BJ (cell line): ENCODE measurements around the gene FAM181A. TPM values are rescaled to one million over a fixed set of nuclear protein-coding genes. Genes with fewer than 3 reads are reported as not detected.

Experiments
- CTCF ChIA-PET: fragments of 350-600 bp; formaldehyde crosslinking; extraction: SDS; loops from one replicate; lab custom pipeline; 2021; ENCODE audit warnings: antibody characterized with exemption, inconsistent platforms; lab: Yijun Ruan, JAX
- POLR2A ChIA-PET: fragments of 300-600 bp; sonication (Branson Sonifier 250); formaldehyde crosslinking; extraction: SDS; loops from one replicate; lab custom pipeline; 2021; ENCODE audit warnings: antibody characterized with exemption; lab: Charles Lee
- DNase-seq: peaks from one replicate; pipeline ENCODE4 v3.0.0-alpha.2; 2011; ENCODE audit warnings: low read depth
- H3K27me3 ChIP-seq: 2 replicates; pipeline ENCODE4 v1.6.0; 2011; ENCODE audit warnings: low read length; ENCODE audit not compliant: control insufficient read depth, insufficient read depth
- H3K36me3 ChIP-seq: 2 replicates; pipeline ENCODE4 v1.5.1; 2011; ENCODE audit warnings: low read length; ENCODE audit not compliant: control insufficient read depth, insufficient read depth
- H3K4me3 ChIP-seq: 2 replicates; pipeline ENCODE4 v1.5.1; 2011; ENCODE audit warnings: low read depth, mild to moderate bottlenecking, control low read depth, low read length
- polyA plus RNA-seq: library from polyadenylated mRNA; depleted of rRNA; stranded (reverse); fragments of >200 nt; gene quantifications from 2 replicates; pipeline ENCODE4 v1.2.3, GENCODE V29; 2011
- TF ChIP-seq, protein P1 (sequence below): IDR thresholded peaks from 2 replicates; pipeline ENCODE4 v1.5.1; 2011; ENCODE audit warnings: low read depth, mild to moderate bottlenecking, control low read depth, inconsistent platforms, low read length, moderate library complexity; ENCODE audit not compliant: insufficient read depth

FAM181A gene
- polyA plus RNA-seq, 1 experiment, result not detected

DNA sequence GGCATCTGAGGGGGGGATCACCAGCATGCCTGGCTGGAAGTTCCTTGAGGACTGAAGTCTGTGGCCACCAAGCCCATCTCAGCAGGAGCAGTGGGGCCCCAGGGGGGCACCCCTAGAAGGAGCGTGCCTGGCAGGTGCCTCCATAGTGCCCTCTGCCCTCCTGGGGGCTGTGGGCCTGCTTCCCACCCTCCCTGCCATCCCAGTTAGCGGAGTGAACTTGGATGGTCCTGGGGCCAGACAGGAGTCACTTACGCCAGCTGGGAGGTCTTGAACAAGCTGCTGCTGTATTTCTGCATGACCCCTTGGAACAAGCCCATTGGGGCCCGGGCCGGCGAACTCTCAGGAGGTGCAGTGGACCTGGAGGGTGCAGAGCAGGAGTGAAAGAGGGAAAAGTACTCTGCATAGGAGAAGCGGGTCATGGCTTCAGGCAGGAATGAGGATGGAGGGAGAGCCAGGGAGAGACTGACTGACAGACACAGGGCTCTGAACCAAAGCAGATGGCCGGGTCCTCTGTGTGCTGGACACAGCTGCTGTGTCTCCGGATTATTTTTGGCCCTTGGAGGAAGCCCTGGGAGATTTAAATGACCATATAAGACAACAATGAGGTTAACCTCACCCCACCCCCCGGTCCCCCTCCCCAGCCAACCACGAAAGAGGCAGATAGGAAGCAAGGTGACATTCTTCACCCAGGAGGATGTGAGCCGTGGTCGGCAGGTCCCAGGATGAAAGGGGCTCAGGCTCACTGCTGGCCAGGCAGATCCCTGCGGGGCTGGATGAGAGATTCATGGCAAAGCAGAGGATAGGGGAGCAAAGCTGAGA is 29.6 kb downstream of the FAM181A start:
- H3K4me3 ChIP-seq, result no peak overlapping the region
- POLR2A ChIA-PET, result no interaction called here
- no peaks in the 10 kb centered on the region for H3K27me3 ChIP-seq
- no peaks in the 10 kb centered on the region for H3K36me3 ChIP-seq
- TF ChIP-seq, protein P1, sequence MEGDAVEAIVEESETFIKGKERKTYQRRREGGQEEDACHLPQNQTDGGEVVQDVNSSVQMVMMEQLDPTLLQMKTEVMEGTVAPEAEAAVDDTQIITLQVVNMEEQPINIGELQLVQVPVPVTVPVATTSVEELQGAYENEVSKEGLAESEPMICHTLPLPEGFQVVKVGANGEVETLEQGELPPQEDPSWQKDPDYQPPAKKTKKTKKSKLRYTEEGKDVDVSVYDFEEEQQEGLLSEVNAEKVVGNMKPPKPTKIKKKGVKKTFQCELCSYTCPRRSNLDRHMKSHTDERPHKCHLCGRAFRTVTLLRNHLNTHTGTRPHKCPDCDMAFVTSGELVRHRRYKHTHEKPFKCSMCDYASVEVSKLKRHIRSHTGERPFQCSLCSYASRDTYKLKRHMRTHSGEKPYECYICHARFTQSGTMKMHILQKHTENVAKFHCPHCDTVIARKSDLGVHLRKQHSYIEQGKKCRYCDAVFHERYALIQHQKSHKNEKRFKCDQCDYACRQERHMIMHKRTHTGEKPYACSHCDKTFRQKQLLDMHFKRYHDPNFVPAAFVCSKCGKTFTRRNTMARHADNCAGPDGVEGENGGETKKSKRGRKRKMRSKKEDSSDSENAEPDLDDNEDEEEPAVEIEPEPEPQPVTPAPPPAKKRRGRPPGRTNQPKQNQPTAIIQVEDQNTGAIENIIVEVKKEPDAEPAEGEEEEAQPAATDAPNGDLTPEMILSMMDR, result no peak
- DNase-seq, result no peak
- CTCF ChIA-PET, result interaction anchor here (1.5 to 3.0 kb wide), 2 partner anchors 18 to 44 kb away, joined by 6 to 11 read pairs; no protein-coding TSS in a partner anchor

DNA sequence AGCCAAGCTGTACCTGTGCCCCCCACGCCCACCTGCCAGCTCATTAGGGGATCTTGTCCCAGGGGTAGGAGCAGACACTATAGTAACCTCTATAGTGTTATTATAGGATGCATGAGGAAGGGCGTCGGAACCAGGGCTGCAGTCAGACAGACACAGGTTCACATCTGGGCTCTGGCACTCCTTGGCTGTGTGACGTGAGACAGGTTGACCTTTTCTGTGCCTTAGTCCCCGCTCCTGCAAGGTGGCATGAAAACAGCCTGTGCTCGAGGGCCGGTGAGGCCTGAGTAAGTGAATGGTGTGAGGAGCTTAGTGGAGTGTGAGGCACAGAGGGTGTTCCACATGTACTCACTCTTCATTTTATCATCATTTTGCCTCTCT is 30.2 kb downstream of the FAM181A start:
- TF ChIP-seq, protein P1, result no peak
- DNase-seq, result no peak
- POLR2A ChIA-PET, result no interaction called here
- CTCF ChIA-PET, result interaction anchor here (3.0 kb wide), 1 partner anchor 19 kb away, joined by 11 read pairs; no protein-coding TSS in a partner anchor
- Histone ChIP-seq H3K27me3 (no peaks in the 10 kb centered on the region), H3K4me3 (no peak overlapping the region), H3K36me3 (no peaks in the 10 kb centered on the region)

DNA sequence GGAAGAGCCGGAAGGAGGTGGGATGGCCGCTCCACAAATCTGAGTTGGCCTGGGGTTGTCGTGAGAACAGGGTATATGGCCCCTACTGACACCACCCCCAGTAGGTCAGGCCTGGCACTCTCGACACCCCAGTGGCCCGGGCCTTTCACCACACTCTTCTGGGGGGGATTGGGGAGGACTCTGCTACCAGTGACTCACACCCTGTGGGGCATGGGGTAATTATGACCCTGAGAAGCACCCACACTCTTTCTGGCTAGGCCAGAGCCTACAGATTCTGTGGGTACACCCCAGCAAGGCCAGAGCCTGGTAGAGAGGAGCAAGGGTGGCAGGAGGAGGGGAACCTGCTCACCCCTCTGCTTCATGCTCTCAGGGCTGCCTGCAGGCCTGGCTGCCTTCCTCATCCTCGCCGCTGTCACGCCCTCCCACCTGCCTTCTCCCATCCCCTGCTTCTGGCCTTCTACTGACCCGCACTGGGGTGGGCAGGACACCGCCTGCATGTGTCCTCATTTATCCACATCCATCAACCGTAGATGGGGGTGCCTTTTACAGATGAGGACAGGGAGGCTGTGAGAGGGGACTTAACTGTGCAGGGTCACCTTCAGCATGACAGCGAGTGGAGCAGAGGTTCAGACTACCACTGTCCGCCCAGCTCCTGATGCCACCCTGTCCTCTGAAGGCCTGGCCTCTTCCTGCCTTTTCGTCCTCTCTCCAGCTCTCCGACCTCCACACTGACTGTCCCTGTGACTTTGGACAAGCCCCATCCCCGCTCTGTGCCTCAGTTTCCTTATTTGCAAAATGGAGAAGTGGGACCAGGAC is 30.8 kb downstream of the FAM181A start:
- TF ChIP-seq, protein P1, result no peak
- Histone ChIP-seq H3K4me3 (no peak overlapping the region), H3K36me3 (no peaks in the 10 kb centered on the region), H3K27me3 (no peaks in the 10 kb centered on the region)
- ChIA-PET CTCF (interaction anchor here (2.1 kb wide), 1 partner anchor 18 kb away, joined by 16 read pairs; no protein-coding TSS in a partner anchor), POLR2A (no interaction called here)
- DNase-seq, result no peak

DNA sequence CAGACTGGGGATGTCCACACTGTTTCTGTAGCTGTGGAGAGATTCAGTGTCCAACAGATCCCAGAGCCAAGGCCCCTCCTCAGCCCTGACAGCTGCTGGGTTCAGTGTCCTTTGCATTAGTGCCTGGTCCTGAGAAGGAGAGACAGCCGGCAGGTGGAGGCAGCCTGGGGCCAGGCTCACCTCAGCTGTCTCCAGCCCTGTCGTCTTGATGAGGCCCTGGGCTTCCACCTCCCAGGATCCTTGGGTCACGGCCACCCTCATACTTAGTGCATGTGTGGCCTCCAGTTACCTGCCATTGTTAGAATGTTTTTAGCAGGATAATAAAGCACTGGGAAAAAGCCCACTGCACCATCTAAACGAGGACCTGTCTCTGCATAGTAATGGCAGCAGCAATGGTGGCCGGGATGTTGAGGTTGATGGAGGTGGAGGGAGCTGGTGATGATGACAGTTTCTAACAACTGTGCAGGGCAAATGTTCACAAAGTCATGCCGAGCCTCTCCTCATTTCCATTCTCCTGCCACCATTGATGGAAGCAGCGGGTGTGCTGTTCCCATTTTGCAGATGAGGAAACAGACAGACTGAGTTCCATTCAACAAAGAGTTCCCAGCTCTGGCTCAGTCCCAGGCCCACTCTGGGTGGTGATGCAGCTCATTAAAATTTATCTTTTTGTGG is 31.6 kb downstream of the FAM181A start:
- no peaks in the 10 kb centered on the region for H3K36me3 ChIP-seq
- TF ChIP-seq, protein P1, result no peak
- CTCF ChIA-PET, result interaction anchor here (1.0 to 2.1 kb wide), 3 partner anchors 19 to 181 kb away, joined by 3 to 16 read pairs (median 3); no protein-coding TSS in a partner anchor
- no peak overlapping the region for H3K4me3 ChIP-seq
- H3K27me3 ChIP-seq, result no peaks in the 10 kb centered on the region
- no peak for DNase-seq
- POLR2A ChIA-PET, result no interaction called here
